ENCODE results near the gene C1orf35.
A peak's percentile ranks its signal among the peaks of the same experiment; 100 is the strongest.

The C1orf35 gene

DNA sequence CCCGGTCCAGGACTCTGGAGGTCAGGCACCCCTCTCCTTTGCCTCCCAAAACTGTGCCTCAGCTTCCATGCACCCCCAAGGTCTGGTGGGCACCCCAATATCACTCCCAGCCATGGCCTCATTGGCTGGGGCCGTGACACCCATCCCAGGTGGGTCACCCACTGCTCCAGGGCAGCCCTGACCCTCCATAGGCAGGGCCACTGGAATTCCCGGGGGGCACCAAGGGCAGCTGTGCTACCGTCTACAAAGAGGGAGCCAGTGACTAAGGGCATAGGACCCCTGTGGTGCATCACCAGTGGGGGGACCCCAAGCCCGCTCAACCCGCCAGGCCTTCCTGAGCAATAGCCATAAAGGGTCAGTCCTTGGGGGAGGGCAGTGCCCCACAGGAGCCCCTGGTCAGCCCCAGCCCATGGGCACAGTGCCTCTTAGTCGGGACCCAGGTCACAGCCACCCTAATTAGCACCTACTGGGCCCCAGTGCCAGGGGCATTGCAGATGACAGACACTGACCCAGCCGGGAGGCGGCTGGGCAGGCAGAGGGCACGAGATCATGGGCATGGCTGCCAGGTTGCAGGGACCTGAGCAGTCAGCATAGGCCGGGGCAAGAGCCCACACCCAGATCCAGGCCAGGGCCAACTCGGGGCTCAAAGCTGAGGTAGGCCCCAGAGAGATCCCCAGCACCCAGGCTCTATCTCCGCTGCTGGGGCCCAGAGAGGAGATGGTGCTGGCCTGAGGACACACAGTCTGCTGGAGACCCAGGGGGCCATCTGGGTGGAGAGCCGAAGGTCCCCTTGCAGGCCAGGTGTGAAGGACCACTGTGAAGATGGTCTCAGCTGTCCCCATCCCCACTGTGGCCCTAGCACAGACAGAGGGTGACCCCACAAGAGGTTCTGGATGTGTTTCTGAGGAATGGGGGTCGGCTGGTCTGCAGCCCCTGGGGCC, 39.6 kb downstream of the C1orf35 start:
- DNase-seq (ENCODE audit: low read depth) = no peak

DNA sequence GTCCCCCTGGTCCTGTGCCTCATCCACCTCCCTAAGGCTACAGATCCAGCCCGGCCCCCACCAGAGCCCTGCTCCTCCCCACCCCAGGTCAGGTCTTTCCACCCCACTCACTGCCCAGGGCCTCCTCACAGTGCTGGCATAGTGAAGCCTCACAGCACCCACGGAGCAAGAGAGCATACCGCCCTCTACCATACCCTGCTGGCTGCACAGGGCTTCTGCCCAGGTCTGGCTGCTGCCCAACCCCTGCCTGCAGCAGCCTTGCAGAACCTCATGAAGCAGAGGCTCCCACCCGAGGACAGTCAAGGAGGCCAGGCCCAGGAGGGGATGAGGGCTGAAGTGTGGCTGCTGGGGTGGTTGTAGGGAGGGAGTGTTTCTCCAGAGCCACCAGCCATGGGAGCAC, 40.3 kb downstream of the C1orf35 start:
- no peak for DNase-seq (ENCODE audit: low read depth)

DNA sequence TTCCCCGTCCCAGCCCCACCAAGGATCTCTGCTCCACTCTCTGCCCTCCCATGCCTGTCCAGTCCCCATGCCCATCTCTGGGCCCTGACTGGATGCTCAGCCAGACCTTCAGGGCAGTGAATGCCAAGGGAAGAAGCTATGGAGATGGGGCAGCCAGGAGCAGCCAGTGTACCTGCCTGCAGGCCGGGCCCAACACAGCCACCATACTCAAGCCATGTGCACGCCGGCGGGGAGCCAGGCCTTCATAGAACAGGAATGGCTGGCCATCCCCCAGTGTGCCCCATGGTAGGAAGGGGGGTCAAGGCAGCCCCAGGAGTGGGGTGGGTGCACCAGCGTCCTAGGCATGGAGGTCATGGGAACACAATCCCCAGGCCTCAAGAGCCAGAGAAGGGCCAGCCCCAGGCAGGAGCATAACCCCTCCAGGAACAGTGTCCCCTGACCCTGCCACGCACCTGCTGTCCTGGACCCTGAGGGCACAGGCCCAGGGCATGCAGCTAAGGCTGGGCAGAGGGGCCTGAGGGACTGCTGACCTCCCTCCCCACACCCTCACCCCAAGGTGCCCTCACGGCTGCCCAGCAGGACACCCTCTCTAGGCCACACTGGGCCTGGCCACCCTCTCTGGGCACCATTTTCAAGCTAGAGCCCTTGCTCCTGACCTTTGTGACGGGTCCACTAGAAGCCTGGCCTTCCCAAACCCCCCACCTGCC, 40.9 kb downstream of the C1orf35 start:
- DNase-seq (ENCODE audit: low read depth) = no peak

DNA sequence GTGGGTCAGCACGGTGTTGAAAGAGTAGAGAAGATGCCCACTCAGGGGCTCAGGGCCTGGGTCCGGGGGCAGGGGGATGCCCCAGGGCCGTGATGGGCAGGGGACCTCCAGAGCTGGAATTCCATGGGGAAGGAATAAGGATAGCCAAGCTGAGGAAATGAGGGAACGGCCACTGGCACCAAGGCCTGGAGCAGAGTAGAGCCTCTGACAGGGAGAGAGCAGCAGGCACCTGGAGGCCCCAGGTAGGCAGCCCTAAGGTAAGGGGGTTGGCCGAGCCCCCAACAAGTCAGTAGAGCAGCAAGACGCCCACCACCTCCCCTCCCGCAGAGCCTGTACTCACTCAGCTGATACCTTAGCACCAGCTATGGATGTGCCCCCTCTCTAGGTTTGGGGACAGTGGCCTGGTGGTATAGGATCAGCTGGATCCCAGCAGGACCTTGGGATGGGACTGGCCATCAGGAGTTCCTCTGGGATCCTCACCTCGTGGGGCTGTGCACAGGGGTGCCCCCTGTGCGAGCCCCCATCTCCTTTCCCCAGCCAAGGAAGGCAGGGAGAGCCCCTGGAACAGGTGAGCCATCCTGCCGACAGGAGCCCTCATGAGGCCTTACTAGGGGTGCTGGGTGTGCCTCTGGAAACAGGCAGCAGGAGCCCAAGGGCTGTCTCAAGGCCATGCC, 41.6 kb downstream of the C1orf35 start:
- no peak for DNase-seq (ENCODE audit: low read depth)

DNA sequence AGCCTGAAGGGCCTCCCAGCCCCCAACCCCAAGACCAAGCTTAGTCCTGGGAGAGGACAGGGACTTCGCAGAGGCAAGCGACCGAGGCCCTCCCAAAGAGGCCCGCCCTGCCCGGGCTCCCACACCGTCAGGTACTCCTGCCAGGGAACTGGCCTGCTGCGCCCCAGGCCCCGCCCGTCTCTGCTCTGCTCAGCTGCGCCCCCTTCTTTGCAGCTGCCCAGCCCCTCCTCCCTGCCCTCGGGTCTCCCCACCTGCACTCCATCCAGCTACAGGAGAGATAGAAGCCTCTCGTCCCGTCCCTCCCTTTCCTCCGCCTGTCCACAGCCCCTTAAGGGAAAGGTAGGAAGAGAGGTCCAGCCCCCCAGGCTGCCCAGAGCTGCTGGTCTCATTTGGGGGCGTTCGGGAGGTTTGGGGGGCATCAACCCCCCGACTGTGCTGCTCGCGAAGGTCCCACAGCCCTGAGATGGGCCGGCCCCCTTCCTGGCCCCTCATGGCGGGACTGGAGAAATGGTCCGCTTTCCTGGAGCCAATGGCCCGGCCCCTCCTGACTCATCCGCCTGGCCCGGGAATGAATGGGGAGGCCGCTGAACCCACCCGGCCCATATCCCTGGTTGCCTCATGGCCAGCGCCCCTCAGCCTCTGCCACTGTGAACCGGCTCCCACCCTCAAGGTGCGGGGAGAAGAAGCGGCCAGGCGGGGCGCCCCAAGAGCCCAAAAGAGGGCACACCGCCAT, 42.5 kb downstream of the C1orf35 start:
- DNase-seq (ENCODE audit: low read depth) = no peak

DNA sequence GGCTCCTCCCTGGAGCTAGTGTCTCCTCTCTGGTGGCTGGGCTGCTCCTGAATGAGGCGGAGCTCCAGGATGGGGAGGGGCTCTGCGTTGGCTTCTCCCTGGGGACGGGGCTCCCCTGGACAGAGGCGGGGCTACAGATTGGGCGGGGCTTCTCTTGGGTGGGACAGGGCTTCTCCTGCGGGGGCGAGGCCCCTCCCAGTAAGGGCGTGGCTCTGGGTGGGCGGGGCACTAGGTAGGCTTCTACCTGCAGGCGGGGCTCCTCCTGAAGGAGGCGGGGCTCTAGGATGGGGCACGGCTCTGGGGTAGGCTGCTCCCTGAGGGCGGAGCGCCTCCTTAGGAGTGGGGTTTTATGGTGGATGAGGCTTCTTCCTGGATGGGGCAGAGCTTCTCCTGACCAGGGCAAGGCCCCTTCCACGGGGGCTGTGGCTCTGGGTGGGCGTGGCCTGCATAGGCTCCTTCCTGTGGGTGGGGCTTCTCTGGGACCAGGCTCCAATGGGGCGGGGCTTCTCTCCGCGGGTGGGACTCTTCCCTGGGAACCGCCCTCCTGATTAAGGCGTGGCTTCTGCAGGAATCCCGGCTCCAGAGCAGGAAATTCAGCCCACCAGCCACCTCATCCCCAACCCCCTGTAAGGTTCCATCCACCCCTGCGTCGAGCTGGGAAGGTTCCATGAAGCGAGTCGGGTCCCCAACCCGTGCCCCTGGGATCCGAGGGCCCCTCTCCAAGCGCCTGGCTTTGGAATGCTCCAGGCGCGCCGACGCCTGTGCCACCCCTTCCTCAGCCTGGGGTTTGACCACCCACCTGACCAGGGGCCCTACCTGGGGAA, 43.3 kb downstream of the C1orf35 start:
- peak; percentile 43 for DNase-seq (ENCODE audit: low read depth)

DNA sequence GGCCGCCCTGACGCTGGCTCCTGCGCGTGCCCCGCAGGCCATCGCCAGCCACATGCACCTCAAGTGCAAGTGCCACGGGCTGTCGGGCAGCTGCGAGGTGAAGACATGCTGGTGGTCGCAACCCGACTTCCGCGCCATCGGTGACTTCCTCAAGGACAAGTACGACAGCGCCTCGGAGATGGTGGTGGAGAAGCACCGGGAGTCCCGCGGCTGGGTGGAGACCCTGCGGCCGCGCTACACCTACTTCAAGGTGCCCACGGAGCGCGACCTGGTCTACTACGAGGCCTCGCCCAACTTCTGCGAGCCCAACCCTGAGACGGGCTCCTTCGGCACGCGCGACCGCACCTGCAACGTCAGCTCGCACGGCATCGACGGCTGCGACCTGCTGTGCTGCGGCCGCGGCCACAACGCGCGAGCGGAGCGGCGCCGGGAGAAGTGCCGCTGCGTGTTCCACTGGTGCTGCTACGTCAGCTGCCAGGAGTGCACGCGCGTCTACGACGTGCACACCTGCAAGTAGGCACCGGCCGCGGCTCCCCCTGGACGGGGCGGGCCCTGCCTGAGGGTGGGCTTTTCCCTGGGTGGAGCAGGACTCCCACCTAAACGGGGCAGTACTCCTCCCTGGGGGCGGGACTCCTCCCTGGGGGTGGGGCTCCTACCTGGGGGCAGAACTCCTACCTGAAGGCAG, 44.0 kb downstream of the C1orf35 start:
- DNase-seq (ENCODE audit: low read depth) = no peak

DNA sequence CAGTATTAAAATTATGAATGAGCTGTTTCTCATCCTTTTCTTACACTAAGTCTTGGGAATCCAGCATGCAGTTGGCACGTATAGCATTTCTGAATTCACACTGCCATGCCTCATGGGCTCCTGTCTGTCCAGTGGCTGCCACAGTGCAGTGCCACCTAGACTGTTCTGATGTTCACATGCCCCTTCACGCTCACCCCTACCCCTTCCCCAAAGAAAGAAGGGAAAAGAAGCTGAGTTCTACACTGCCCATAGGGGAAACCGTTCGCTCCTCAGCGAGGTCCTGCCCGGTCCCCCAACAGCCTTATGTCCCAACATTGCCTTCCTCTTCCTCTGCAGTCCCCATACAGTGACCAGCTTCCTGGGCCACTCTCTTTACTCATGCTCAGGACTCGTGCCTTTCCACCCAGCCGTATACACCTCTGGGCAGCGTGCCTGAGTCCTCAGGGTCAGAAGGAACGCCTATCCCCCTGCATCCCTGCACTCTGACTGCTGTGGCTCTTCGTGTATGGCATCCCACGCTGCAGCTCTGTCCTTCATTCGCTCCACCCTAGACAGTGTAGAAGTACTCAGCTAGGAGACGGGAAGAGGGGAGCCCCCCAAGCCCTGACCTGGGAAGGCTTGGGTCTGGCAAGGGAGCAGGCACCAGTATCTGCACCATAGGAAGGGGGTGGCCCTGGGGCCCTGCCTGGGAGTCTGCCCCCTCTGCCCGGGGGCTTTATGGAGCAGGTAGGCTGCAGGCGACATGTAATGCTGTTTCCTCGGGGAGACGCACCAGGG, 44.8 kb downstream of the C1orf35 start:
- no peak for DNase-seq (ENCODE audit: low read depth)
